Measurements from ENCODE around the gene INSRR. TPM values are rescaled to one million over a fixed set of nuclear protein-coding genes. Genes with fewer than 3 reads are reported as not detected.
A peak's percentile ranks its signal among the peaks of the same experiment; 100 is the strongest.

INSRR gene
- under 1 TPM; under 0.01 to 0.60 (median 0.20) TPM for total RNA-seq

- WGBS, 2 donors: 3 to 5% methylated on average over 34 to 36 of the region's 39 CpGs
- Histone ChIP-seq H3K4me3 (peak within 1 kb of the TSS in 3 of 4 donors; percentile 9 to 37 (median 28)), H3K27ac (no peak within 1 kb of the TSS), H3K9me3 (no peaks in the 10 kb centered on the region), H3K4me1 (peaks cover 0 to 28% (median 17%) of the 10 kb centered on the region in 4 donors), H3K27me3 (peaks cover 0 to 79% of the 10 kb centered on the region in 2 donors), H3K36me3 (no peaks in the 10 kb centered on the region)
- DNase-seq (ENCODE audit: low spot score in 2 of 2): no peak
- TF ChIP-seq CTCF (IDR thresholded peaks at IDR 0.05) (no peak), POLR2A (IDR thresholded peaks at IDR 0.05) (no peak), EP300 (IDR thresholded peaks at IDR 0.05) (no peak)
Measured at GRCh38 chr1:156858959-156859522, at the start of gene INSRR. TSS of gene INSRR (minus strand) at chr1:156859117. CDS start at chr1:156858621, 496 bp downstream.

- WGBS, 2 donors: 43 to 49% methylated on average over 24 of the region's 29 CpGs
- H3K27me3 ChIP-seq: peaks cover 0 to 14% of the 10 kb centered on the region in 2 donors
- no peak for TF ChIP-seq POLR2A (IDR thresholded peaks at IDR 0.05)
- TF ChIP-seq CTCF (IDR thresholded peaks at IDR 0.05): no peak
- no peaks in the 10 kb centered on the region for H3K9me3 ChIP-seq
- DNase-seq (ENCODE audit: low spot score in 2 of 2): no peak
- H3K36me3 ChIP-seq: peaks cover 0 to 49% (median 0%) of the 10 kb centered on the region in 3 donors
- no peak overlapping the region for H3K4me3 ChIP-seq
- H3K4me1 ChIP-seq: peaks cover 0 to 73% (median 14%) of the 10 kb centered on the region in 4 donors
- H3K27ac ChIP-seq: no peak overlapping the region
Measured at GRCh38 chr1:156908541-156908940, 49.6 kb upstream of the INSRR start.

GRCh38 chr1:156906206-156906906 is 47.4 kb upstream of the INSRR start:
- Histone ChIP-seq H3K4me1 (peaks cover 0 to 95% (median 33%) of the 10 kb centered on the region in 4 donors), H3K9me3 (no peaks in the 10 kb centered on the region), H3K27ac (peak overlapping the region in 2 of 4 donors; percentile 28 to 52), H3K27me3 (peaks cover 0 to 14% of the 10 kb centered on the region in 2 donors), H3K4me3 (no peak overlapping the region), H3K36me3 (peaks cover 0 to 32% (median 0%) of the 10 kb centered on the region in 3 donors)
- no peak for DNase-seq (ENCODE audit: low spot score in 2 of 2)
- TF ChIP-seq POLR2A (IDR thresholded peaks at IDR 0.05) (no peak), EP300 (IDR thresholded peaks at IDR 0.05) (no peak), CTCF (IDR thresholded peaks at IDR 0.05) (no peak)
- 90 to 96% methylated on average over 15 to 16 of the region's 16 CpGs for WGBS, 2 donors

GRCh38 chr1:156905651-156906050 is 46.7 kb upstream of the INSRR start:
- no peak for DNase-seq (ENCODE audit: low spot score in 2 of 2)
- peaks cover 0 to 32% (median 0%) of the 10 kb centered on the region in 3 donors for H3K36me3 ChIP-seq
- TF ChIP-seq POLR2A (IDR thresholded peaks at IDR 0.05) (no peak), CTCF (IDR thresholded peaks at IDR 0.05) (no peak), EP300 (IDR thresholded peaks at IDR 0.05) (no peak)
- WGBS, 2 donors: 40 to 50% methylated on average over 4 of the region's 4 CpGs
- peaks cover 0 to 100% (median 37%) of the 10 kb centered on the region in 4 donors for H3K4me1 ChIP-seq
- peaks cover 0 to 14% of the 10 kb centered on the region in 2 donors for H3K27me3 ChIP-seq
- peak overlapping the region in 2 of 4 donors; percentile 6 to 50 for H3K27ac ChIP-seq
- H3K4me3 ChIP-seq: no peak overlapping the region
- no peaks in the 10 kb centered on the region for H3K9me3 ChIP-seq

- no peak for TF ChIP-seq EP300 (IDR thresholded peaks at IDR 0.05)
- TF ChIP-seq CTCF (IDR thresholded peaks at IDR 0.05): no peak
- no peak for TF ChIP-seq POLR2A (IDR thresholded peaks at IDR 0.05)
- H3K27ac ChIP-seq: peak overlapping the region in 2 of 4 donors; percentile 6 to 50
- no peak overlapping the region for H3K4me3 ChIP-seq
- WGBS, 2 donors: 70 to 73% methylated on average over 7 to 16 of the region's 16 CpGs
- peaks cover 0 to 100% (median 40%) of the 10 kb centered on the region in 4 donors for H3K4me1 ChIP-seq
- DNase-seq (ENCODE audit: low spot score in 2 of 2): no peak
- peaks cover 0 to 14% of the 10 kb centered on the region in 2 donors for H3K27me3 ChIP-seq
- H3K9me3 ChIP-seq: no peaks in the 10 kb centered on the region
- H3K36me3 ChIP-seq: peaks cover 0 to 32% (median 0%) of the 10 kb centered on the region in 3 donors
Measured at GRCh38 chr1:156905176-156905575, 46.3 kb upstream of the INSRR start.
